ENCODE results near the gene SLC19A1.

Gene SLC19A1

DNA sequence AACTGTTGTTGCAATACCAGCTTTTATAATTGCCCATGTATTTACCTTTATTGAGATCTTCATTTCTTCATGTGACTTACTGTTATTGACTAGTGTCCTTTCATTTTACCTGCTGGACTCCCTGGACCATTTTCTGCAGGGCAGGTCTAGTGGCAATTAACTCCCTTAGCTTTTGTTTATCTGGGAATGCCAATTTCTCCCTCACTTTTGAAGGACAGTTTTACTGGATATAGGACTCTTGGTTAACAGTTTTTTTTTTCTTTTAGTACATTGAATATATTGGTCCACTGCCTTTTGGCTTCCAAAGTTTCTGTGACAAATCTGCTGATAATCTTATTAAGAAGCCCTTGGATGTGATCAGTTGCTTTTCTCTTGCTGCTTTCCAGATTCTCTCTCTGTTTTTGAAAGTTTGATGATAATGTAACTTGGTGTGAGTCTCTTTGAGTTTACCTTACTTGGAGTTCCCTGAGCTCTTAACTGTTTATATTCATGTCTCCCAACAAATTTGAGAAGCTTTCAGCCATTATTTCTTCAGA lies 80.4 kb downstream of the SLC19A1 start:
- TF ChIP-seq, protein P1, sequence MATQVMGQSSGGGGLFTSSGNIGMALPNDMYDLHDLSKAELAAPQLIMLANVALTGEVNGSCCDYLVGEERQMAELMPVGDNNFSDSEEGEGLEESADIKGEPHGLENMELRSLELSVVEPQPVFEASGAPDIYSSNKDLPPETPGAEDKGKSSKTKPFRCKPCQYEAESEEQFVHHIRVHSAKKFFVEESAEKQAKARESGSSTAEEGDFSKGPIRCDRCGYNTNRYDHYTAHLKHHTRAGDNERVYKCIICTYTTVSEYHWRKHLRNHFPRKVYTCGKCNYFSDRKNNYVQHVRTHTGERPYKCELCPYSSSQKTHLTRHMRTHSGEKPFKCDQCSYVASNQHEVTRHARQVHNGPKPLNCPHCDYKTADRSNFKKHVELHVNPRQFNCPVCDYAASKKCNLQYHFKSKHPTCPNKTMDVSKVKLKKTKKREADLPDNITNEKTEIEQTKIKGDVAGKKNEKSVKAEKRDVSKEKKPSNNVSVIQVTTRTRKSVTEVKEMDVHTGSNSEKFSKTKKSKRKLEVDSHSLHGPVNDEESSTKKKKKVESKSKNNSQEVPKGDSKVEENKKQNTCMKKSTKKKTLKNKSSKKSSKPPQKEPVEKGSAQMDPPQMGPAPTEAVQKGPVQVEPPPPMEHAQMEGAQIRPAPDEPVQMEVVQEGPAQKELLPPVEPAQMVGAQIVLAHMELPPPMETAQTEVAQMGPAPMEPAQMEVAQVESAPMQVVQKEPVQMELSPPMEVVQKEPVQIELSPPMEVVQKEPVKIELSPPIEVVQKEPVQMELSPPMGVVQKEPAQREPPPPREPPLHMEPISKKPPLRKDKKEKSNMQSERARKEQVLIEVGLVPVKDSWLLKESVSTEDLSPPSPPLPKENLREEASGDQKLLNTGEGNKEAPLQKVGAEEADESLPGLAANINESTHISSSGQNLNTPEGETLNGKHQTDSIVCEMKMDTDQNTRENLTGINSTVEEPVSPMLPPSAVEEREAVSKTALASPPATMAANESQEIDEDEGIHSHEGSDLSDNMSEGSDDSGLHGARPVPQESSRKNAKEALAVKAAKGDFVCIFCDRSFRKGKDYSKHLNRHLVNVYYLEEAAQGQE (IDR thresholded peaks at IDR 0.05; ENCODE audit: insufficient replicate concordance, low read depth) = no peak
- TF ChIP-seq POLR2AphosphoS5 (IDR thresholded peaks at IDR 0.05; ENCODE audit: low read depth) (no peak), SPI1 (IDR thresholded peaks at IDR 0.05; ENCODE audit: borderline replicate concordance, low read depth) (no peak)
- TF ChIP-seq, protein P2, sequence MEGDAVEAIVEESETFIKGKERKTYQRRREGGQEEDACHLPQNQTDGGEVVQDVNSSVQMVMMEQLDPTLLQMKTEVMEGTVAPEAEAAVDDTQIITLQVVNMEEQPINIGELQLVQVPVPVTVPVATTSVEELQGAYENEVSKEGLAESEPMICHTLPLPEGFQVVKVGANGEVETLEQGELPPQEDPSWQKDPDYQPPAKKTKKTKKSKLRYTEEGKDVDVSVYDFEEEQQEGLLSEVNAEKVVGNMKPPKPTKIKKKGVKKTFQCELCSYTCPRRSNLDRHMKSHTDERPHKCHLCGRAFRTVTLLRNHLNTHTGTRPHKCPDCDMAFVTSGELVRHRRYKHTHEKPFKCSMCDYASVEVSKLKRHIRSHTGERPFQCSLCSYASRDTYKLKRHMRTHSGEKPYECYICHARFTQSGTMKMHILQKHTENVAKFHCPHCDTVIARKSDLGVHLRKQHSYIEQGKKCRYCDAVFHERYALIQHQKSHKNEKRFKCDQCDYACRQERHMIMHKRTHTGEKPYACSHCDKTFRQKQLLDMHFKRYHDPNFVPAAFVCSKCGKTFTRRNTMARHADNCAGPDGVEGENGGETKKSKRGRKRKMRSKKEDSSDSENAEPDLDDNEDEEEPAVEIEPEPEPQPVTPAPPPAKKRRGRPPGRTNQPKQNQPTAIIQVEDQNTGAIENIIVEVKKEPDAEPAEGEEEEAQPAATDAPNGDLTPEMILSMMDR (IDR thresholded peaks at IDR 0.05; ENCODE audit: insufficient read depth, low read length) = no peak

DNA sequence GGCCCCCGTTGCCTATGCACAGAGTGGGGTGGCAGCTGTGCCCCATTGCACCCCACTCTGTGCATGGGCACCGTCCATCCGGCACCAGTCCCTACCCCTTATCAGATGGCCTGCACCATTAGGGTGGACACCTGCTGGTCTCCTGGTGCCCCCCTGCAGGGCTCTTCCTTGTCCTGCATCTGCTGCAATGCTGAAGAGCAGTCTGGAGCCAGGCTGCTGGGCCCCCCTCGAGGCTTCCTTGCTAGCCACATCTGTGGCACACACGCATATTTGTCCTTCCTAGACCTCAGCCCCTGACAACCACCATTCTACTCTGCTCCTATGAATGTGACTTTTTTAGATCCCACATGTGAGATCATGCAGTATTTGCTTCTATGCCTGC lies 80.9 kb downstream of the SLC19A1 start:
- Histone ChIP-seq H3K27ac (replicated peaks) (no peak overlapping the region), H3K4me3 (replicated peaks; ENCODE audit: insufficient read depth, low read length) (no peak overlapping the region), H3K27me3 (ENCODE audit: insufficient read depth, poor library complexity, severe bottlenecking) (peaks cover 3% of the 10 kb centered on the region)
- no peak for DNase-seq (ENCODE audit: low read depth in 1 of 2, low spot score in 1 of 2)
- TF ChIP-seq POLR2AphosphoS5 (IDR thresholded peaks at IDR 0.05; ENCODE audit: low read depth) (no peak), GABPA (IDR thresholded peaks at IDR 0.05; ENCODE audit: low read depth) (no peak), SPI1 (IDR thresholded peaks at IDR 0.05; ENCODE audit: borderline replicate concordance, low read depth) (no peak)
- TF ChIP-seq, protein P1 (IDR thresholded peaks at IDR 0.05; ENCODE audit: insufficient replicate concordance, low read depth) = no peak
- TF ChIP-seq, protein P2 (IDR thresholded peaks at IDR 0.05; ENCODE audit: insufficient read depth, low read length) = no peak

More for the DNA sequence above, 80.4 kb downstream of the SLC19A1 start:
- peaks cover 2% of the 10 kb centered on the region for H3K27me3 ChIP-seq (ENCODE audit: insufficient read depth, poor library complexity, severe bottlenecking)
- no peak for DNase-seq (ENCODE audit: low read depth in 1 of 2, low spot score in 1 of 2)
- no peak overlapping the region for H3K27ac ChIP-seq (replicated peaks)
- H3K4me3 ChIP-seq (replicated peaks; ENCODE audit: insufficient read depth, low read length) = no peak overlapping the region

DNA sequence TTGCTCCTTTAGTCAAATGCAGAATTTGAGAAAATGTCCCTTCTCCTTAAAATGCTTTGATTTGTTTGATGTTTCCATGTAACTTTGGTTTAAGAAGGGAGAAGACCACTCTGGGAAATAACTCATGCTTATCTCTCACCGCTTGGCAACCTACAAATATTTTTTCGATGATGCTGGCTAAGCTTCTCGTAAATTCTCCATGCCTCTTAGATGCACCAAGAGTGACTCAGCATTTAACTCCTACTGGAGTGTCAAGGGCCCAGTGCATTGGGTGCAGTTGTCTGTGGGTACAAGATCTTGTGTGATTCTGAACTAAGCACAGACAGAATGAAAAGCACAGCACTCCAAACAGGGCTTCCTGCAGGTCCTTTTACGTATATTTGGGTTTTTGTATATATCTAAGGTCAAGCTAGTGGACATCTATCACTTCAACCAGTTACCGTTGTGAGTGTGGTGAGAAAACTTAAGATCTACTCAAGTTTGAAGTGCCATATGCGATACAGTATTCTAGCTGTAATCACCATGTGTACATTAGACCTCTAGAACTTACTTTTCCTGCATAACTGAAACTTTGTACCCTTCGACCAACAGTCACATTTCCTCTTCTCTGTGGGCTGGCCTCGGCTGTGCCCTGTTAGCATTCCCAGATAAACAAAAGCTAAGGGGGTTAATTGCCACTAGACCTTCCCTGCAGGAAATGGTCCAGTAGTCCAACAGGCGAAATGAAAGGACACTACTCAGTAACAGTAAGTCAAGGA lies 81.5 kb downstream of the SLC19A1 start:
- Histone ChIP-seq H3K4me3 (replicated peaks; ENCODE audit: insufficient read depth, low read length) (no peak overlapping the region), H3K27me3 (ENCODE audit: insufficient read depth, poor library complexity, severe bottlenecking) (peaks cover 9% of the 10 kb centered on the region), H3K27ac (replicated peaks) (no peak overlapping the region)
- TF ChIP-seq GABPA (IDR thresholded peaks at IDR 0.05; ENCODE audit: low read depth) (no peak), SPI1 (IDR thresholded peaks at IDR 0.05; ENCODE audit: borderline replicate concordance, low read depth) (no peak), POLR2AphosphoS5 (IDR thresholded peaks at IDR 0.05; ENCODE audit: low read depth) (no peak)
- TF ChIP-seq, protein P1 (IDR thresholded peaks at IDR 0.05; ENCODE audit: insufficient replicate concordance, low read depth) = no peak
- TF ChIP-seq, protein P2 (IDR thresholded peaks at IDR 0.05; ENCODE audit: insufficient read depth, low read length) = no peak
- DNase-seq (ENCODE audit: low read depth in 1 of 2, low spot score in 1 of 2) = no peak

Measured in HL-60 (cell line).